GM19023 (cell line): ENCODE measurements around the gene JAKMIP1.

Experiments used
- ATAC-seq: cut with Tn5 transposase; IDR thresholded peaks from one replicate; pipeline ENCODE4 v1.9.1; 2021; ENCODE audit warnings: mild to moderate bottlenecking, moderate library complexity; ENCODE audit not compliant: unreplicated experiment

The JAKMIP1 gene

GRCh38 chr4:6071191-6071958 is 129.0 kb downstream of the JAKMIP1 start:
- ATAC-seq = no peak

- ATAC-seq = no peak
These were observed 130.3 kb downstream of the JAKMIP1 start for GRCh38 chr4:6069845-6070709.

- no peak for ATAC-seq
These were observed 131.4 kb downstream of the JAKMIP1 start for GRCh38 chr4:6068986-6069385.

- ATAC-seq = no peak
These were observed 134.3 kb downstream of the JAKMIP1 start for GRCh38 chr4:6065934-6066590.

GRCh38 chr4:6065166-6065565 is 135.2 kb downstream of the JAKMIP1 start:
- no peak for ATAC-seq

- ATAC-seq = no peak
These were observed 136.0 kb downstream of the JAKMIP1 start for GRCh38 chr4:6064383-6064782.

DNA sequence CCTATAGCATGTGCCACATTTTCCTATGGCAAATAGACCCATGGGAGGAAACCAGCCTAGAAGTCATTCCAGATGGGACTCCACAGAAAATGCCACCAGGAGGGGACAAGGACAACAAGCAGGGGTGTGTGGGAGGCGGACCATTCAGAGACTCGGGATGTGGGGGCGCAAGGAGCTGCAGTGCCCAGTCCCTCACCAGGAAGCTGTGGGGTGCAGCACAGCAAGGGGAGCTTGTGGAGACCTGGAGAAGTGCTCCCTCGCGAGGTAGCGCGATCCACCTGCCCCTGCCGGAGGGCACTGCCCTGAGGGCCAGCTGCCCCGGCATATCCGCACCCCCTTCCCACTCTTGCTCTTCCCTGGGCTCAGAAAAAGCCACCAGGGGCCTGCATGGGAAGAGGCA is 136.7 kb downstream of the JAKMIP1 start:
- no peak for ATAC-seq

- ATAC-seq = no peak
These were observed 138.2 kb downstream of the JAKMIP1 start for GRCh38 chr4:6062133-6062532.

DNA sequence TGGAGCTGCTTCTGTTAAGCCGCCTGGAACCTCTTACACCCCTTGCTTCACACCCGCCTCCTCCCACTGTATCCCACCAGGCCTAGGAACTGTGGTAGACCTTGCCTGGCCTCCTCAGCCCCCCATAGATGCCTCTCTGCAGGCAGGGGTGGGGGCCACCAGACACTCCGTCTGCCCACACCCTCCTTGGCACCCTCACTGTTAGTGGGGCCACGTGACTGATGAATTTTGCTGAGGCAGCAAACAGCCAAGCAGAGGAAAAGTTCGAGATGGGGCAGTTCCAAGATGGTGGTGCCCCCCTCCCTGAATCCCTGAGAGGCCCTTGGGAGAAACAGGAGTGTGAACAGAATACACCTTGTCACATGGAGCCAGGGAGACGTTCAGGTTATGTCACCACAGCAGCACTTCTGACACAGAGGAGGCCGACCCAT is 141.0 kb downstream of the JAKMIP1 start:
- no peak for ATAC-seq

DNA sequence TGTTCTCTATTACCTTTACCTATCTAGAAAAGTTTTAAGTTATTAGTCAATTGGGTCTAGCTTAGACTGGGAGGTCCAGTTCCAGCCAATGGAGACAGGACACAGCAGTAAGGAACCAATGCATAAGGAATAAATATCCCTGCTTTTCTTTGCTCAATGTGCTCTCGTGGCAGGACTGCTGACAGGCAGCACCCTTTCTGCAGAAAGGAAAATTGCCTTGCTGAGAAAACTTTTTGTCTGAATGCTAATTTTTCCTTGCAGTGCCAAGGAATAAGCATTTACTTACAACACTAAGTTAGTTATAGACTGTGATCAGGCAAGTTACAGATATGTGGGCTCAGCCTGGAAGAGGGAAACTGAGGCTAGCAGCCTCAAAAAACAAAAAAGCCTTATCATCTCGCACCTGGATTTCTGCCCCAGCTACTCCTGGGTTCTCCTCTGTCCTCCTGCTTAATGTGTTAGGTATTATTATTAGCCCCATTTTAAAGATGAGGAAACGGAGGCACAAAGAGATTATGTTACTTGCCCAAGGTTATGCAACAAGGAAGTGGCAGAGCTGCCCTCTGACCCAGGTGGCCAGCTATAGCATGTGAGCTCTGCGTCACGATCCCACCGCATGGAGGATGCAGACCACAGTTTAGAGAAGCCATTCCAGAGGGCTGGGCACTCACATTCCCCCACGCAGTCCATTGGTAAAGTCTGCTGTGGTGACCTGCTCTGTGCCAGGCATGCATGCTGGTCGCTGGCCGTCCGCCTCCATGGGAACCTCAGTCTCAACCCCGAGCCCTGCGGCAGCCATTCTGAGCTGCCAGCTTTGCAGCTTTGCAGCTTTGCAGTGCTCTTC is 141.6 kb downstream of the JAKMIP1 start:
- no peak for ATAC-seq

DNA sequence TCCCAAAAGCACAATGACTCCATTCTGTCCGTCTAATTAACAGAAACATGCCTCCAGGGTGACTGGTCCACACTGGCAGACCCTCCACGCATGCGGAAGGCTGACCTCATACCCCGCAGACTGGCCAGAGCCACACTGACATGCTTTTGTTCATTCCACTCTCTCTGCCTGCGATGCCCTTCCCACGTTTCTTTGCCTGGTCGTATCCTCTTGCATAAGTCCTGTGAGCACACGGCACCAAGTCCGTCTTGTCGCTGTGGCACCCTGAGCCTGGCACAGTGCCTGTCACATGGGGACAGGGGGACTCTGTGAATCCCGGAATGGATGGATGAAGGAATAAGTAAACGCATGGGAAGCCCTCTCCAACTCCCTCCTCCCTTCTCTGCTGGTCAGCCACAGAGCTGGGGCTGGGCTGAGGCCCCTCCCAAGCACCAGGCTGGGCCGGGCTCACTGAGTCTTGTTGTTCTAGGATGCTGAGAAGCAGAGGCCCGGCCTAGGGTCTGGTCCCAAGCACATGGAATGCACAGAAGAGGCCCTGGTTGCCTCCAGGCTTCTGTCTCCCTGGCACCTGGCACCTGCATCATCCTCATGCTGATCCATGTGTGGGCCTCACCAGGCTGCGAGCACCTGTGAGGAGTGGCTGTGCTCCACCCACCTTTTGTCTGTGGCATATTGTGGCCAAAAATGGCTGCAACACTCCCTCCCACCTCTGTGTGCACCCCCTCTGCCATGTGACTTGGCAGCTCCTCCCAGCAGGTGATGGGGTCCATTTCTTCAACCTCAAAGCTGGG is 143.2 kb downstream of the JAKMIP1 start:
- no peak for ATAC-seq

DNA sequence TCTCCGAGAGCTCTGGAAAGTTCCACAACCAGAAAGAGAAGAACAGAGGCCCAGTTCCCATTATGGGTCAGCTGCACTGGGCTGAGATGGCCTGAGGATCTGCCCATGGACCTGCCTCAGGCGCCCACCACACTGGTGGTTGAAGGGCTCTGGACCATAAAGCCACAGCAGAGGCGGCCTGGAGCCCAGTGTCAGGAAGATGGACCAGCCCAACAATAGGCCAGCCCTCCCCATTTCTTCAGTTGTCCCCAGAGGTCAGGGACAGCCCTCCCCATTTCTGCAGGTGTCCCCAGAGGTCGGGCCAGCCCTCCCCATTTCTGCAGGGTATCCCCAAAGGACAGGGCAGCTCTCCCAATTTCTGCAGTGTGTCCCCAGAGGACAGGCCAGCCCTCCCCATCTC is 144.9 kb downstream of the JAKMIP1 start:
- ATAC-seq = no peak

- ATAC-seq = no peak
These were observed 145.3 kb downstream of the JAKMIP1 start for GRCh38 chr4:6055030-6055429.

- no peak for ATAC-seq
These were observed 146.0 kb downstream of the JAKMIP1 start for GRCh38 chr4:6054162-6054922.

DNA sequence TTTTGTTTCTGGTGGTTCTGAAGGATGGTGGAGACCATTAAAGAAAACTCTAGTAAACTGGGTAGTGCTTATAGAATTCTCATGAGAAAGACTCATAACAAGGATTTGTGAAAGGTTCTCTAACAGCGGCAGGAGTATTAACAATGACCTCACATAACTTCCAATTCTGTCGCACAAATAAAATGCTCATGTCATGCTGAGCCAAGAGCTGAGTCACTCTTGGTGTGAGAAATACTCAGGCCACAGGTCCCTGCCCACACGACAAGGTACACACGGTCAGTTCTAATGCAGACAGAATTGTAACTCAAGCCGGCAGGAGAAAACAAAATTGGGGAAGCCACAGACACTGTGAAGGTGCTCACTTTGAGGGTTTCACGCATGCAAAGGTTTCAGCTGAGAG is 147.7 kb downstream of the JAKMIP1 start:
- no peak for ATAC-seq

- ATAC-seq = no peak
These were observed 149.8 kb downstream of the JAKMIP1 start for GRCh38 chr4:6050551-6050950.

DNA sequence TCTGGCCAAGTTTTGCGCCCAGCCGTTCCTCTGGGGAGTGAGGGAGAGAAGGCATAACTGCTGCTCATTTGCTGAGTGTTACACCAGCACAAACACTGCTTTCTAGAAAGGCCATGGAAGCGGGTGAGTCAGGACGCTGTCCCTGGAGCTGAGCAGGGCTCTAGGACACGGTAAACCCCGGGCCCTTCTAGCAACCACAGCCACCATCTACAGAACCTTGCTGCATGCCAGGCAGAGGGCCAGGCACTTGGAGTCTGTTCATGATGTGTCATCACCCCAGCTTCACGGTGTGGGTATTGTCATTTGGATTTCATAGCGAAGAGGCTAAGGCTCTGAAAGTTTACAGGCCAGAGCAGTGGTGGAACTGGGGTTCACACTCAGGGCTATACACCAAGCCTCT is 150.4 kb downstream of the JAKMIP1 start:
- ATAC-seq = no peak

DNA sequence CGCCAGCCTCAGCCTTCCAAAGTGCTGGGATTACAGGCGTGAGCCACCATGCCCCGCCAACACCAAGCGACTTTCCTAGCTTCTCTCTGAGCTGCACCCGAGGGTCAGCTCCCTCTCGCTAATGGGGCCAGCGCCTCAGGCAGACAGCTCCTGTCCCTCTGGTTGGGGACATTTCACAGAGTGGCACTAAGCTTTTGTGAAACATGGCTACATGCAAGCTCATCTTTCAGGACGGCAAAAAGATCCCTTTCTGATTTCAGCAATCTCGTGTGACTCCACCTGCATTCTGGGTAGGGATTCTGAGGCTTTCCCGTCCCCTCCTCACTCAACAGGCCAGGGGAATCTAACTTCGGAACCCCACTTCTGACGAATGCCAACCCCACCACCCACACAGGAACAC is 151.1 kb downstream of the JAKMIP1 start:
- ATAC-seq = no peak

GRCh38 chr4:6048537-6048936 is 151.8 kb downstream of the JAKMIP1 start:
- ATAC-seq = no peak
